PC-3 (cell line): ENCODE results near the gene VWA5A. TPM values are rescaled to one million over a fixed set of nuclear protein-coding genes. Genes with fewer than 3 reads are reported as not detected.

Source experiments
- ATAC-seq: fragments of 200-7000 bp; cut with Tn5 transposase; 2 replicates; pipeline ENCODE4 v1.9.1; 2020; ENCODE audit warnings: mild to moderate bottlenecking, moderate library complexity
- BruUV-seq: library from RNA; stranded (reverse); fragments of 400-500 nt; replicated peaks from 2 replicates; lab custom pipeline; 2021; lab: Mats Ljungman, UMichigan
- CTCF ChIA-PET: fragments of 300-600 bp; sonication (Branson Sonifier 250); formaldehyde crosslinking; loops from one replicate; lab custom pipeline; 2022; ENCODE audit warnings: antibody characterized with exemption; lab: Charles Lee
- POLR2A ChIA-PET: fragments of 300-600 bp; sonication (Branson Sonifier 250); formaldehyde crosslinking; loops from one replicate; lab custom pipeline; 2022; ENCODE audit warnings: antibody characterized with exemption; ENCODE audit not compliant: unreplicated experiment; lab: Charles Lee
- DNase-seq: peaks from one replicate; pipeline ENCODE4 v3.0.0-alpha.2; 2015
- H2AFZ ChIP-seq: fragments of 300-600 bp; sonication (generic); 2 replicates; pipeline ENCODE4 v1.6.0; 2016; ENCODE audit warnings: antibody characterized with exemption, low read length
- H3F3A ChIP-seq: fragments of 300-600 bp; sonication (generic); one replicate; pipeline ENCODE4 v1.6.0; 2017; ENCODE audit warnings: antibody characterized with exemption, low read length, control low read depth, mild to moderate bottlenecking; ENCODE audit not compliant: unreplicated experiment
- H3K27ac ChIP-seq: fragments of 300-600 bp; sonication (generic); 2 replicates; pipeline ENCODE4 v1.5.1; 2016; ENCODE audit warnings: mild to moderate bottlenecking, low read length
- H3K27me3 ChIP-seq: fragments of 300-600 bp; sonication (generic); 2 replicates; pipeline ENCODE4 v1.6.1; 2016; ENCODE audit warnings: low read length, mixed read lengths
- H3K36me3 ChIP-seq: fragments of 300-600 bp; sonication (generic); 2 replicates; pipeline ENCODE4 v1.6.1; 2016; ENCODE audit warnings: low read depth, mixed run types, low read length, mixed read lengths
- H3K4me1 ChIP-seq: fragments of 300-600 bp; sonication (generic); 2 replicates; pipeline ENCODE4 v1.5.1; 2016; ENCODE audit warnings: low read length; ENCODE audit not compliant: insufficient read depth
- H3K4me2 ChIP-seq: fragments of 300-600 bp; sonication (generic); 2 replicates; pipeline ENCODE4 v1.6.0; 2016; ENCODE audit warnings: low read length
- H3K4me3 ChIP-seq: fragments of 300-600 bp; sonication (generic); 2 replicates; pipeline ENCODE4 v1.5.1; 2016; ENCODE audit warnings: mild to moderate bottlenecking, low read length, mixed read lengths
- H3K79me2 ChIP-seq: fragments of 300-600 bp; sonication (generic); 2 replicates; pipeline ENCODE4 v1.6.1; 2017; ENCODE audit warnings: low read length, mixed read lengths
- H3K9ac ChIP-seq: fragments of 300-600 bp; sonication (generic); 2 replicates; pipeline ENCODE4 v1.6.0; 2016; ENCODE audit warnings: mild to moderate bottlenecking, low read length
- H3K9me2 ChIP-seq: fragments of 300-600 bp; sonication (generic); replicated peaks from 2 replicates; pipeline ENCODE4 v1.6.1; 2016; ENCODE audit warnings: mixed run types, low read length, mixed read lengths
- H3K9me3 ChIP-seq: fragments of 300-600 bp; sonication (generic); 2 replicates; pipeline ENCODE4 v1.6.1; 2016; ENCODE audit warnings: low read length, mixed read lengths
- H4K20me1 ChIP-seq: fragments of 300-600 bp; sonication (generic); 2 replicates; pipeline ENCODE4 v1.6.1; 2016; ENCODE audit warnings: low read length, mixed read lengths
- CTCF ChIP-seq: fragments of 300-600 bp; sonication (generic); conservative IDR thresholded peaks from 2 replicates; pipeline ENCODE4 v1.5.1; 2017; ENCODE audit warnings: antibody characterized with exemption, low read depth, mild to moderate bottlenecking, low read length
- EZH2 ChIP-seq: fragments of 300-600 bp; sonication (generic); IDR thresholded peaks from one replicate; pipeline ENCODE4 v1.6.1; 2017; ENCODE audit warnings: antibody characterized with exemption, mild to moderate bottlenecking, low read length; ENCODE audit not compliant: unreplicated experiment
- EZH2phosphoT487 ChIP-seq: fragments of 300-600 bp; sonication (generic); IDR thresholded peaks from 2 replicates; pipeline ENCODE4 v1.6.1; 2018; ENCODE audit warnings: mild to moderate bottlenecking, antibody characterized with exemption, low read length, borderline replicate concordance
- intact Hi-C: fragments of 100-400 bp; cut with micrococcal nuclease; formaldehyde crosslinking; loops from 2 replicates; pipeline ENCODE4 v1.9.0; 2023
- total RNA-seq: library from RNA; depleted of rRNA; stranded (reverse); fragments of >200 nt; gene quantifications from 2 replicates; pipeline ENCODE4 v1.2.3, GENCODE V29; 2014

Gene VWA5A
- total RNA-seq, 1 experiment from 2014 or later = not detected

GRCh38 chr11:124193221-124194010, 78.2 kb downstream of the VWA5A start:
- no peak for ATAC-seq
- Histone ChIP-seq H3K9me2 (no peaks in the 10 kb centered on the region), H3K9ac (no peak overlapping the region), H3K4me3 (no peak overlapping the region), H3K4me2 (no peak overlapping the region), H3K27me3 (peaks cover 12% of the 10 kb centered on the region), H3K4me1 (no peaks in the 10 kb centered on the region), H2AFZ (no peak overlapping the region), H3K36me3 (no peaks in the 10 kb centered on the region), H3K27ac (no peak overlapping the region), H3K79me2 (no peaks in the 10 kb centered on the region), H3F3A (no peaks in the 10 kb centered on the region), H4K20me1 (no peaks in the 10 kb centered on the region), H3K9me3 (no peaks in the 10 kb centered on the region)
- ChIA-PET POLR2A (no interaction called here), CTCF (no interaction called here)
- no peak for DNase-seq
- intact Hi-C loops = loop anchor here (2.0 kb wide), 1 partner anchor 85 kb away; no protein-coding TSS in a partner anchor
- no TSS peak for BruUV-seq
- TF ChIP-seq CTCF (no peak), EZH2phosphoT487 (no peak), EZH2 (no peak)

- Histone ChIP-seq H3K9ac (no peak overlapping the region), H2AFZ (no peak overlapping the region), H3K27me3 (peaks cover under 1% of the 10 kb centered on the region), H3K4me3 (no peak overlapping the region), H3K4me2 (no peak overlapping the region), H3F3A (no peaks in the 10 kb centered on the region), H3K36me3 (no peaks in the 10 kb centered on the region), H4K20me1 (no peaks in the 10 kb centered on the region), H3K9me3 (no peaks in the 10 kb centered on the region), H3K4me1 (no peaks in the 10 kb centered on the region), H3K79me2 (no peaks in the 10 kb centered on the region), H3K9me2 (no peaks in the 10 kb centered on the region), H3K27ac (no peak overlapping the region)
- no peak for TF ChIP-seq CTCF
- TF ChIP-seq EZH2phosphoT487 = no peak
- no peak for TF ChIP-seq EZH2
- ChIA-PET CTCF (interaction anchor here (0.6 to 1.6 kb wide), 3 partner anchors 21 to 123 kb away, joined by 3 to 8 read pairs (median 3); partner anchors contain the start of gene VWA5A), POLR2A (interaction anchor here (0.6 kb wide), 1 partner anchor 43 kb away, joined by 4 read pairs; no protein-coding TSS in a partner anchor)
- BruUV-seq = no TSS peak
- intact Hi-C loops = loop anchor here (1.0 to 2.0 kb wide), 2 partner anchors 86 to 123 kb away; no protein-coding TSS in a partner anchor
- DNase-seq (no peak), ATAC-seq (peak; percentile 37)
Observed at GRCh38 chr11:124194293-124195188, 79.3 kb downstream of the VWA5A start.
